Measurements from ENCODE around the gene DMRTB1. TPM values are rescaled to one million over a fixed set of nuclear protein-coding genes. Genes with fewer than 3 reads are reported as not detected.
"Not testable (repeated sequence)": the region's sequence is repeated elsewhere in the genome, so short reads cannot be mapped to it uniquely, and the experiment has no call there.

Gene DMRTB1
- total RNA-seq, 2 donors from 2014 or later = not detected

DNA sequence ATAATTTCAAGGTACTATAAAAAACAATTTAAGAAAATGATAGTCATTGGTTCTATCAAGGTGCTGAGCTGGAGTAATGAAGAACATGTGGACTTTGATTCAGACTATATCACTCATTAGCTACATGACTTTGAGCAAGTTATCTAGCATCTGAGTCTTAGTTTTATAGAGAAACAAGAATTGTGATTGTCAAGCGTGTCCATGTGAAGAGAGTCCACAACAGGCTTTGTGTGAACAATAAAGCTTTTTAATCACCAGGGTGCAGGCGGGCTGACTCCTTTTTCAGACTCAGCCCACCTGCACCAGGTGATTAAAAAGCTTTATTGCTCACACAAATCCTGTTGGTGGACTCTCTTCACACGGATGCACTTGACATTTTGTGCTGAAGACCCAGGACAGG, 26.6 kb upstream of the DMRTB1 start:
- H3K9me3 Mint-ChIP-seq = peaks cover 37% of the 10 kb centered on the region
- H3K27me3 Mint-ChIP-seq (ENCODE audit: insufficient read depth) = no peaks in the 10 kb centered on the region
- peaks cover 18% of the 10 kb centered on the region for H3K36me3 Mint-ChIP-seq (ENCODE audit: low read depth)
- H3K27me3 ChIP-seq (ENCODE audit: control insufficient read depth, insufficient read depth, low read length, poor library complexity, severe bottlenecking) = no peaks in the 10 kb centered on the region
- H3K4me1 ChIP-seq (ENCODE audit: control insufficient read depth, insufficient read depth, low read length) = peaks cover 16% of the 10 kb centered on the region
- no peak overlapping the region for H3K4me3 Mint-ChIP-seq
- no peak overlapping the region for H3K4me3 ChIP-seq (ENCODE audit: low read length)
- no peak overlapping the region for H3K27ac ChIP-seq (ENCODE audit: low read depth, low read length)
- TF ChIP-seq, protein P1, sequence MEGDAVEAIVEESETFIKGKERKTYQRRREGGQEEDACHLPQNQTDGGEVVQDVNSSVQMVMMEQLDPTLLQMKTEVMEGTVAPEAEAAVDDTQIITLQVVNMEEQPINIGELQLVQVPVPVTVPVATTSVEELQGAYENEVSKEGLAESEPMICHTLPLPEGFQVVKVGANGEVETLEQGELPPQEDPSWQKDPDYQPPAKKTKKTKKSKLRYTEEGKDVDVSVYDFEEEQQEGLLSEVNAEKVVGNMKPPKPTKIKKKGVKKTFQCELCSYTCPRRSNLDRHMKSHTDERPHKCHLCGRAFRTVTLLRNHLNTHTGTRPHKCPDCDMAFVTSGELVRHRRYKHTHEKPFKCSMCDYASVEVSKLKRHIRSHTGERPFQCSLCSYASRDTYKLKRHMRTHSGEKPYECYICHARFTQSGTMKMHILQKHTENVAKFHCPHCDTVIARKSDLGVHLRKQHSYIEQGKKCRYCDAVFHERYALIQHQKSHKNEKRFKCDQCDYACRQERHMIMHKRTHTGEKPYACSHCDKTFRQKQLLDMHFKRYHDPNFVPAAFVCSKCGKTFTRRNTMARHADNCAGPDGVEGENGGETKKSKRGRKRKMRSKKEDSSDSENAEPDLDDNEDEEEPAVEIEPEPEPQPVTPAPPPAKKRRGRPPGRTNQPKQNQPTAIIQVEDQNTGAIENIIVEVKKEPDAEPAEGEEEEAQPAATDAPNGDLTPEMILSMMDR (conservative IDR thresholded peaks at IDR 0.05) = no peak
- no peak for DNase-seq
- H3K4me1 Mint-ChIP-seq = peaks cover 45% of the 10 kb centered on the region
- no peak overlapping the region for H3K27ac Mint-ChIP-seq
- no peak overlapping the region for H3K9ac ChIP-seq (ENCODE audit: extremely low read depth, low read length, poor library complexity, severe bottlenecking)
- no peaks in the 10 kb centered on the region for H3K36me3 ChIP-seq (ENCODE audit: control insufficient read depth, insufficient read depth, low read length)
- H3K9me3 ChIP-seq (ENCODE audit: control insufficient read depth, low read length) = peaks cover 34% of the 10 kb centered on the region
- WGBS, 2 experiments (ENCODE audit: insufficient coverage in 1 of 2, insufficient read length in 1 of 2) = 91 to 95% methylated on average over 3 of the region's 3 CpGs

DNA sequence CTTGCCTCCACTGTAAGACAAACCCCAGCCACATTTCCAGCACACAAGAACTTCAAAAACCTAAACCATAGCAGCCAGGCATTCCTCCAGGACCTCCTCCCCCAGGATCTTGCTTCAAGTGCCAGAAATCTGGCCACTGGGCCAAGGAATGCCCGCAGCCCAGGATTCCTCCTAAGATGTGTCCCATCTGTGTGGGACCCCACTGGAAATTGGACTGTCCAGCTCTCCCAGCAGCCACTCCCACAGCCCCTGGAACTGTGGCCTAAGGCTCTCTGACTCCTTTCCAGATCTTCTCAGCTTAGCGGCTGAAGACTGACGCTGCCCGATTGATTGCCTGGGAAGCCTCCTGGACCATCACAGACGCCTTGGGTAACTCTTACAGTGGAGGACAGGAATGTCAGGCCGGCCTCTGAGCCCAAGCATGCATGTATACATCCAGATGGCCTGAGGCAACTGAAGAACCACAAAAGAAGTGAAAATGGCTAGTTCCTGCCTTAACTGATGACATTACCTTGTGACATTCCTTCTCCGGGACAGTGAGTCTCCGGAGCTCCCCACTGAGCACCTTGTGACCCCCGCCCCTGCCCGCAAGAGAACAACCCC, 24.7 kb upstream of the DMRTB1 start:
- not testable (repeated sequence) for H3K4me3 ChIP-seq (ENCODE audit: low read length); H3K27ac Mint-ChIP-seq; DNase-seq; H3K4me3 Mint-ChIP-seq; H3K27ac ChIP-seq (ENCODE audit: low read depth, low read length); H3K27me3 ChIP-seq (ENCODE audit: control insufficient read depth, insufficient read depth, low read length, poor library complexity, severe bottlenecking); H3K9ac ChIP-seq (ENCODE audit: extremely low read depth, low read length, poor library complexity, severe bottlenecking); H3K36me3 ChIP-seq (ENCODE audit: control insufficient read depth, insufficient read depth, low read length); H3K27me3 Mint-ChIP-seq (ENCODE audit: insufficient read depth)
- Histone ChIP-seq H3K4me1 (ENCODE audit: control insufficient read depth, insufficient read depth, low read length) (peaks cover 16% of the 10 kb centered on the region), H3K9me3 (ENCODE audit: control insufficient read depth, low read length) (peaks cover 34% of the 10 kb centered on the region)
- peaks cover 26% of the 10 kb centered on the region for H3K4me1 Mint-ChIP-seq
- H3K9me3 Mint-ChIP-seq = peaks cover 52% of the 10 kb centered on the region
- peaks cover 25% of the 10 kb centered on the region for H3K36me3 Mint-ChIP-seq (ENCODE audit: low read depth)
- 94 to 95% methylated on average over 4 to 10 of the region's 10 CpGs for WGBS, 2 experiments (ENCODE audit: insufficient coverage in 1 of 2, insufficient read length in 1 of 2)

DNA sequence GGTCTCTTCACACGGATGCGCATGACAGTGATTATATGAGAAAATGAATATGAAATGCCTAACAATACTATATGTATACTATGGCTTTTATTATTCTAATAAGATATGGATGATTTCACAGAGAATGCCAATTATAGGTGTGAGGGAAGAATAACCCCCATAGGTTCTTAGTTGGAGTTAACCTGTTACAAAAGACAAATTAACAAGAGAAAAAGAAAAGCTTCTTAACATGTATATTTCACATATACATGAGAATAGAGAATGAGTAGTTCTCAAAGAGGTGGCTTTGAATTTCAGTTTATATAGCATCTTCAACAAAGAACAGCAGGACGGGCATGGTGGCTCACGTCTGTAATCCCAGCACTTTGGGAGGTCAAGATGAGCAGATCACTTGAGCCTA, 24.0 kb upstream of the DMRTB1 start:
- Histone ChIP-seq H3K27me3 (ENCODE audit: control insufficient read depth, insufficient read depth, low read length, poor library complexity, severe bottlenecking) (no peaks in the 10 kb centered on the region), H3K9ac (ENCODE audit: extremely low read depth, low read length, poor library complexity, severe bottlenecking) (no peak overlapping the region), H3K4me1 (ENCODE audit: control insufficient read depth, insufficient read depth, low read length) (peaks cover 11% of the 10 kb centered on the region), H3K27ac (ENCODE audit: low read depth, low read length) (no peak overlapping the region), H3K9me3 (ENCODE audit: control insufficient read depth, low read length) (peaks cover 34% of the 10 kb centered on the region), H3K4me3 (ENCODE audit: low read length) (no peak overlapping the region), H3K36me3 (ENCODE audit: control insufficient read depth, insufficient read depth, low read length) (no peaks in the 10 kb centered on the region)
- Mint-ChIP-seq H3K27ac (no peak overlapping the region), H3K27me3 (ENCODE audit: insufficient read depth) (no peaks in the 10 kb centered on the region), H3K36me3 (ENCODE audit: low read depth) (peaks cover 25% of the 10 kb centered on the region), H3K4me3 (no peak overlapping the region), H3K4me1 (peaks cover 20% of the 10 kb centered on the region), H3K9me3 (peaks cover 56% of the 10 kb centered on the region)
- WGBS, 2 experiments (ENCODE audit: insufficient coverage in 1 of 2, insufficient read length in 1 of 2) = 87 to 92% methylated on average over 2 of the region's 4 CpGs
- TF ChIP-seq, protein P1 (conservative IDR thresholded peaks at IDR 0.05) = no peak
- DNase-seq = no peak
